Endothelial cell of umbilical vein (primary cell): ENCODE data around the gene KIDINS220. TPM values are rescaled to one million over a fixed set of nuclear protein-coding genes. Genes with fewer than 3 reads are reported as not detected.

Experiments used
- BruUV-seq: library from RNA; stranded (reverse); fragments of 400-500 nt; replicated peaks from 2 replicates; lab custom pipeline; 2021; lab: Mats Ljungman, UMichigan
- CTCF ChIA-PET: fragments of 300-600, 350-600 bp; sonication (Branson Sonifier 250); formaldehyde crosslinking; loops from one replicate; lab custom pipeline; 2021; ENCODE audit warnings: antibody characterized with exemption, inconsistent platforms; lab: Charles Lee
- POLR2A ChIA-PET: fragments of 300-600, 350-600 bp; sonication (Branson Sonifier 250); formaldehyde crosslinking; loops from one replicate; lab custom pipeline; 2021; ENCODE audit warnings: antibody characterized with exemption, inconsistent platforms; lab: Charles Lee
- DNase-seq: peaks from one replicate; pipeline ENCODE4 v3.0.0-alpha.2; 2011; ENCODE audit warnings: low read depth, low spot score
- FAIRE-seq: peaks from 2 replicates; lab custom pipeline; 2011; peaks lifted over from hg19 to GRCh38; lab: Jason Lieb, UNC
- H2AFZ ChIP-seq: 2 replicates; pipeline ENCODE4 v1.6.0; 2012; ENCODE audit warnings: low read depth, low read length, control low read depth, inconsistent platforms
- H3K27ac ChIP-seq: 2 replicates; pipeline ENCODE4 v1.5.1; 2011; ENCODE audit warnings: low read depth, mild to moderate bottlenecking, control low read depth, low read length, moderate library complexity; ENCODE audit not compliant: insufficient read depth
- H3K27me3 ChIP-seq, 2 experiments: 2 replicates each; pipeline versions ENCODE4 v1.6.0 to v1.6.1; 2011; ENCODE audit warnings: low read length in 2 of 2, mixed read lengths in 1 of 2; ENCODE audit not compliant: control insufficient read depth in 2 of 2, insufficient read depth in 2 of 2
- H3K36me3 ChIP-seq, 2 experiments: 2 replicates in 1 of 2; 3 replicates in 1 of 2; pipeline ENCODE4 v1.5.1; 2011; ENCODE audit warnings: low read length in 2 of 2, mild to moderate bottlenecking in 1 of 2, moderate library complexity in 1 of 2; ENCODE audit not compliant: control insufficient read depth in 2 of 2, insufficient read depth in 2 of 2; ENCODE audit errors: extremely low read depth in 1 of 2
- H3K4me1 ChIP-seq: 3 replicates; pipeline ENCODE4 v1.5.1; 2011; ENCODE audit warnings: mild to moderate bottlenecking, low read length; ENCODE audit not compliant: control insufficient read depth, insufficient read depth; ENCODE audit errors: extremely low read depth
- H3K4me2 ChIP-seq: 2 replicates; pipeline ENCODE4 v1.6.1; 2011; ENCODE audit warnings: low read length, control low read depth, mixed read lengths; ENCODE audit not compliant: insufficient read depth
- H3K4me3 ChIP-seq, 3 experiments: fragments of 200-600 bp in 1 of 3; sonication (generic), shearing (Covaris generic) in 1 of 3; replicated peaks in 1 of 3; 2 replicates each; pipeline ENCODE4 v1.5.1; 2011 to 2016; ENCODE audit warnings: control low read depth in 3 of 3, low read length in 3 of 3, mild to moderate bottlenecking in 2 of 3, inconsistent platforms in 1 of 3, low read depth in 1 of 3, moderate library complexity in 1 of 3; ENCODE audit not compliant: insufficient read depth in 1 of 3
- H3K79me2 ChIP-seq: 2 replicates; pipeline ENCODE4 v1.6.0; 2012; ENCODE audit warnings: low read length, inconsistent platforms; ENCODE audit not compliant: control insufficient read depth, insufficient read depth
- H3K9ac ChIP-seq: replicated peaks from 2 replicates; pipeline ENCODE3; 2011; ENCODE audit warnings: low read length, control low read depth; ENCODE audit not compliant: insufficient read depth; ENCODE audit errors: extremely low read depth
- H3K9me1 ChIP-seq: replicated peaks from 3 replicates; pipeline ENCODE4 v1.6.0; 2011; ENCODE audit warnings: mild to moderate bottlenecking, low read length; ENCODE audit not compliant: control insufficient read depth, insufficient read depth; ENCODE audit errors: extremely low read depth
- H3K9me3 ChIP-seq: replicated peaks from 2 replicates; pipeline ENCODE4 v1.5.1; 2012; ENCODE audit warnings: low read length, inconsistent platforms; ENCODE audit not compliant: control insufficient read depth, insufficient read depth
- H4K20me1 ChIP-seq: replicated peaks from 2 replicates; pipeline ENCODE3; 2011; ENCODE audit warnings: mild to moderate bottlenecking, low read length; ENCODE audit not compliant: control insufficient read depth, insufficient read depth; ENCODE audit errors: extremely low read depth
- EZH2 ChIP-seq: IDR thresholded peaks from 2 replicates; pipeline ENCODE4 v1.6.1; 2012; ENCODE audit warnings: borderline replicate concordance, low read depth, mild to moderate bottlenecking, moderate library complexity, low read length, inconsistent platforms; ENCODE audit not compliant: severe bottlenecking
- FOS ChIP-seq: IDR thresholded peaks from 2 replicates; pipeline ENCODE4 v1.6.1; 2011; ENCODE audit warnings: mild to moderate bottlenecking, low read length, moderate library complexity, borderline replicate concordance; ENCODE audit not compliant: insufficient read depth
- GATA2 ChIP-seq: IDR thresholded peaks from 2 replicates; pipeline ENCODE4 v1.7.0; 2011; ENCODE audit warnings: low read depth, mild to moderate bottlenecking, moderate library complexity, mixed read lengths, low read length; ENCODE audit not compliant: insufficient read length, insufficient read depth
- JUN ChIP-seq: IDR thresholded peaks from 2 replicates; pipeline ENCODE4 v1.6.1; 2011; ENCODE audit warnings: borderline replicate concordance, low read depth; ENCODE audit not compliant: insufficient read length, insufficient read depth
- MYC ChIP-seq: IDR thresholded peaks from one replicate; pipeline ENCODE4 v1.6.1; 2011; ENCODE audit warnings: mild to moderate bottlenecking, low read depth, low read length
- POLR2A ChIP-seq: IDR thresholded peaks from 2 replicates; pipeline ENCODE4 v1.6.1; 2012; ENCODE audit warnings: low read depth, mild to moderate bottlenecking, control low read depth, low read length
- POLR2AphosphoS5 ChIP-seq: IDR thresholded peaks from 2 replicates; pipeline ENCODE4 v1.6.1; 2012; ENCODE audit warnings: low read depth, mild to moderate bottlenecking, control low read depth, low read length, moderate library complexity; ENCODE audit not compliant: insufficient read depth
- dilution Hi-C: fragments of 300-500 bp; cut with MboI; formaldehyde crosslinking; loops from one replicate; pipeline ENCODE4 v1.15.0; 2019; ENCODE audit warnings: low sequenced_read_pairs; ENCODE audit not compliant: extremely low pct_ligation_motif_present
- intact Hi-C: fragments of 100-400 bp; cut with micrococcal nuclease; formaldehyde crosslinking; loops from one replicate; pipeline ENCODE4 v1.10.0; 2022
- polyA plus RNA-seq, 4 experiments: library from polyadenylated mRNA; depleted of rRNA in 3 of 4; stranded (reverse) in 3 of 4; unstranded in 1 of 4; fragments of >200 nt; gene quantifications; 2 replicates each; pipeline versions ENCODE4 v1.2.1 to v1.2.3, GENCODE V29; 2011 to 2012; ENCODE audit warnings: missing spikeins in 1 of 4
- total RNA-seq: library from RNA; stranded (reverse); gene quantifications from 2 replicates; pipeline ENCODE4 v1.2.3, GENCODE V29; 2021
- TF ChIP-seq, protein P1 (sequence below), 2 donors: IDR thresholded peaks; 1 replicate in 1 of 2; 2 replicates in 1 of 2; pipeline ENCODE4 v1.5.1; 2011; ENCODE audit warnings: low read length in 2 of 2, mild to moderate bottlenecking in 2 of 2, moderate library complexity in 2 of 2, control low read depth in 1 of 2, inconsistent platforms in 1 of 2, low read depth in 1 of 2; ENCODE audit not compliant: insufficient read depth in 1 of 2; ENCODE audit errors: extremely low read depth in 1 of 2
- TF ChIP-seq, protein P2 (sequence below): IDR thresholded peaks from 2 replicates; pipeline ENCODE4 v1.6.1; 2011; ENCODE audit not compliant: insufficient read depth, insufficient read length

The KIDINS220 gene
- total and polyA plus RNA-seq, 2 donors (not counting 3 experiments of a cell fraction or from before 2014, with no cell fraction given), result 33.9 to 41.3 TPM

- no peaks in the 10 kb centered on the region for H3K36me3 ChIP-seq
- no peak overlapping the region for H3K9ac ChIP-seq
- DNase-seq, result no peak
- H3K79me2 ChIP-seq, result no peaks in the 10 kb centered on the region
- CTCF ChIA-PET, result no interaction called here
- no peaks in the 10 kb centered on the region for H3K9me3 ChIP-seq
- dilution Hi-C loops (no loop called here), intact Hi-C loops (no loop called here)
- H3K4me2 ChIP-seq, result no peak overlapping the region
- H3K27ac ChIP-seq, result no peak overlapping the region
- H4K20me1 ChIP-seq, result no peaks in the 10 kb centered on the region
- H3K4me3 ChIP-seq, result no peak overlapping the region
- TF ChIP-seq EZH2 (no peak), GATA2 (no peak), POLR2AphosphoS5 (no peak), MYC (no peak), JUN (no peak), FOS (no peak), POLR2A (no peak)
- TF ChIP-seq, protein P1, sequence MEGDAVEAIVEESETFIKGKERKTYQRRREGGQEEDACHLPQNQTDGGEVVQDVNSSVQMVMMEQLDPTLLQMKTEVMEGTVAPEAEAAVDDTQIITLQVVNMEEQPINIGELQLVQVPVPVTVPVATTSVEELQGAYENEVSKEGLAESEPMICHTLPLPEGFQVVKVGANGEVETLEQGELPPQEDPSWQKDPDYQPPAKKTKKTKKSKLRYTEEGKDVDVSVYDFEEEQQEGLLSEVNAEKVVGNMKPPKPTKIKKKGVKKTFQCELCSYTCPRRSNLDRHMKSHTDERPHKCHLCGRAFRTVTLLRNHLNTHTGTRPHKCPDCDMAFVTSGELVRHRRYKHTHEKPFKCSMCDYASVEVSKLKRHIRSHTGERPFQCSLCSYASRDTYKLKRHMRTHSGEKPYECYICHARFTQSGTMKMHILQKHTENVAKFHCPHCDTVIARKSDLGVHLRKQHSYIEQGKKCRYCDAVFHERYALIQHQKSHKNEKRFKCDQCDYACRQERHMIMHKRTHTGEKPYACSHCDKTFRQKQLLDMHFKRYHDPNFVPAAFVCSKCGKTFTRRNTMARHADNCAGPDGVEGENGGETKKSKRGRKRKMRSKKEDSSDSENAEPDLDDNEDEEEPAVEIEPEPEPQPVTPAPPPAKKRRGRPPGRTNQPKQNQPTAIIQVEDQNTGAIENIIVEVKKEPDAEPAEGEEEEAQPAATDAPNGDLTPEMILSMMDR (IDR thresholded peaks at IDR 0.05; ENCODE audit: extremely low read depth in 1 of 2, insufficient read depth in 1 of 2, low read depth in 1 of 2, low read length in 2 of 2), result no peak
- TF ChIP-seq, protein P2, sequence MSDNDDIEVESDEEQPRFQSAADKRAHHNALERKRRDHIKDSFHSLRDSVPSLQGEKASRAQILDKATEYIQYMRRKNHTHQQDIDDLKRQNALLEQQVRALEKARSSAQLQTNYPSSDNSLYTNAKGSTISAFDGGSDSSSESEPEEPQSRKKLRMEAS, result no peak
- POLR2A ChIA-PET, result no interaction called here
- no peaks in the 10 kb centered on the region for H3K9me1 ChIP-seq
- H3K4me1 ChIP-seq, result no peaks in the 10 kb centered on the region
- H3K27me3 ChIP-seq, result no peaks in the 10 kb centered on the region
- H2AFZ ChIP-seq, result no peak overlapping the region
- no TSS peak for BruUV-seq
- no peak for FAIRE-seq
Measured at GRCh38 chr2:8704906-8705305, 132.5 kb downstream of the KIDINS220 start.
